Fibroblast of lung (primary cell): Measurements from ENCODE around the gene UBE2E3. TPM values are rescaled to one million over a fixed set of nuclear protein-coding genes. Genes with fewer than 3 reads are reported as not detected.
A peak's percentile ranks its signal among the peaks of the same experiment; 100 is the strongest.

Experiments
- DNase-seq, 2 donors: peaks; one replicate each; pipeline versions ENCODE4 v3.0.0 to v3.0.0-alpha.2; 2010; ENCODE audit warnings: low read depth in 2 of 2
- H2AFZ ChIP-seq: 2 replicates; pipeline ENCODE4 v1.5.1; 2012; ENCODE audit warnings: low read length, control low read depth, inconsistent platforms
- H3K27ac ChIP-seq: 2 replicates; pipeline ENCODE4 v1.5.1; 2011; ENCODE audit warnings: low read length, control low read depth; ENCODE audit not compliant: insufficient read depth
- H3K27me3 ChIP-seq: 2 replicates; pipeline ENCODE4 v1.5.1; 2011; ENCODE audit warnings: mild to moderate bottlenecking, low read length; ENCODE audit not compliant: control insufficient read depth, insufficient read depth
- H3K36me3 ChIP-seq: 2 replicates; pipeline ENCODE4 v1.5.1; 2011; ENCODE audit warnings: low read length; ENCODE audit not compliant: control insufficient read depth, insufficient read depth
- H3K4me1 ChIP-seq: 2 replicates; pipeline ENCODE4 v1.5.1; 2011; ENCODE audit warnings: low read length; ENCODE audit not compliant: control insufficient read depth, insufficient read depth; ENCODE audit errors: extremely low read depth
- H3K4me2 ChIP-seq: 2 replicates; pipeline ENCODE4 v1.5.1; 2011; ENCODE audit warnings: low read length, control low read depth; ENCODE audit not compliant: insufficient read depth; ENCODE audit errors: extremely low read depth
- H3K4me3 ChIP-seq, 4 experiments: fragments of 200-600 bp in 1 of 4; sonication (generic) in 1 of 4; replicated peaks in 1 of 4; 2 replicates each; pipeline ENCODE4 v1.5.1; 2011 to 2016; ENCODE audit warnings: low read length in 4 of 4, low read depth in 3 of 4, mild to moderate bottlenecking in 3 of 4, control low read depth in 2 of 4, inconsistent platforms in 1 of 4, mixed read lengths in 1 of 4; ENCODE audit not compliant: insufficient read depth in 1 of 4; ENCODE audit errors: control extremely low read depth in 1 of 4
- H3K79me2 ChIP-seq: 2 replicates; pipeline ENCODE4 v1.5.1; 2012; ENCODE audit warnings: mild to moderate bottlenecking, low read length, inconsistent platforms; ENCODE audit not compliant: control insufficient read depth, insufficient read depth
- H3K9ac ChIP-seq: 2 replicates; pipeline ENCODE4 v1.5.1; 2011; ENCODE audit warnings: mild to moderate bottlenecking, low read length, control low read depth; ENCODE audit not compliant: insufficient read depth
- H3K9me3 ChIP-seq: 2 replicates; pipeline ENCODE4 v1.5.1; 2012; ENCODE audit warnings: low read depth, low read length; ENCODE audit not compliant: control insufficient read depth, insufficient read depth
- H4K20me1 ChIP-seq: 2 replicates; pipeline ENCODE4 v1.5.1; 2011; ENCODE audit warnings: low read length; ENCODE audit not compliant: control insufficient read depth, insufficient read depth; ENCODE audit errors: extremely low read depth
- EZH2 ChIP-seq: IDR thresholded peaks from 2 replicates; pipeline ENCODE4 v1.5.1; 2012; ENCODE audit warnings: low read length, control low read depth, mild to moderate bottlenecking; ENCODE audit errors: missing control alignments
- polyA plus RNA-seq, 2 donors: library from polyadenylated mRNA; depleted of rRNA in 1 of 2; stranded (reverse) in 1 of 2; unstranded in 1 of 2; fragments of >200 nt; gene quantifications; 2 replicates each; pipeline ENCODE4 v1.2.1, GENCODE V29; 2011 to 2012; ENCODE audit warnings: missing spikeins in 1 of 2
- total RNA-seq: library from RNA; depleted of rRNA; stranded (reverse); fragments of >200 nt; gene quantifications from 2 replicates; pipeline ENCODE4 v1.2.1, GENCODE V29; 2014
- TF ChIP-seq, protein P1 (sequence below), 2 donors: IDR thresholded peaks in 1 of 2; conservative IDR thresholded peaks in 1 of 2; 1 replicate in 1 of 2; 2 replicates in 1 of 2; pipeline ENCODE4 v1.5.1; 2011 to 2012; ENCODE audit warnings: low read length in 2 of 2, control low read depth in 1 of 2, inconsistent platforms in 1 of 2, low read depth in 1 of 2, mild to moderate bottlenecking in 1 of 2

Gene UBE2E3
- total and polyA plus RNA-seq, 2 donors (not counting 1 experiment from before 2014, with no cell fraction given) = 57.5 to 138 TPM

DNA sequence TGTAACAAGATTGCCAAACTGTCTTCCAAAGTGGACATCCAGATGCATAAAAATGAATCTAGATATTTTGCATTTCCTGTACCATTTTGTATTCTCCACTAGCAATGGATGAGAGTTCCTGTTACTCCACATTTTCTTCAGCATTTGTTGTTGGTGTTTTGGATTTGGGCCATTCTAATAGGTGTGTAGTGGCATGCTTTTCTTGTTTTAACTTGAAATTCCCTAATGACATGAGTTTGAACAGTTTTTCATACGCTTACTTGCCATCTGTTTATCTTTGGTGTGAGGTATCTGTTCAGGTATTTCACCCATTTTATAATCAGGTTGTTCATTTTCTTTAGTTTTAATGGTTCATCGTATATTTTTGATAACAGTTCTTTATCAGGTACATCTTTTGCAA, 73.9 kb downstream of the UBE2E3 start:
- no peak for TF ChIP-seq EZH2
- TF ChIP-seq, protein P1, sequence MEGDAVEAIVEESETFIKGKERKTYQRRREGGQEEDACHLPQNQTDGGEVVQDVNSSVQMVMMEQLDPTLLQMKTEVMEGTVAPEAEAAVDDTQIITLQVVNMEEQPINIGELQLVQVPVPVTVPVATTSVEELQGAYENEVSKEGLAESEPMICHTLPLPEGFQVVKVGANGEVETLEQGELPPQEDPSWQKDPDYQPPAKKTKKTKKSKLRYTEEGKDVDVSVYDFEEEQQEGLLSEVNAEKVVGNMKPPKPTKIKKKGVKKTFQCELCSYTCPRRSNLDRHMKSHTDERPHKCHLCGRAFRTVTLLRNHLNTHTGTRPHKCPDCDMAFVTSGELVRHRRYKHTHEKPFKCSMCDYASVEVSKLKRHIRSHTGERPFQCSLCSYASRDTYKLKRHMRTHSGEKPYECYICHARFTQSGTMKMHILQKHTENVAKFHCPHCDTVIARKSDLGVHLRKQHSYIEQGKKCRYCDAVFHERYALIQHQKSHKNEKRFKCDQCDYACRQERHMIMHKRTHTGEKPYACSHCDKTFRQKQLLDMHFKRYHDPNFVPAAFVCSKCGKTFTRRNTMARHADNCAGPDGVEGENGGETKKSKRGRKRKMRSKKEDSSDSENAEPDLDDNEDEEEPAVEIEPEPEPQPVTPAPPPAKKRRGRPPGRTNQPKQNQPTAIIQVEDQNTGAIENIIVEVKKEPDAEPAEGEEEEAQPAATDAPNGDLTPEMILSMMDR (conservative IDR thresholded peaks at IDR 0.05 in 1 of 2, IDR thresholded peaks at IDR 0.05 in 1 of 2; ENCODE audit: low read depth in 1 of 2, low read length in 2 of 2) = no peak

DNA sequence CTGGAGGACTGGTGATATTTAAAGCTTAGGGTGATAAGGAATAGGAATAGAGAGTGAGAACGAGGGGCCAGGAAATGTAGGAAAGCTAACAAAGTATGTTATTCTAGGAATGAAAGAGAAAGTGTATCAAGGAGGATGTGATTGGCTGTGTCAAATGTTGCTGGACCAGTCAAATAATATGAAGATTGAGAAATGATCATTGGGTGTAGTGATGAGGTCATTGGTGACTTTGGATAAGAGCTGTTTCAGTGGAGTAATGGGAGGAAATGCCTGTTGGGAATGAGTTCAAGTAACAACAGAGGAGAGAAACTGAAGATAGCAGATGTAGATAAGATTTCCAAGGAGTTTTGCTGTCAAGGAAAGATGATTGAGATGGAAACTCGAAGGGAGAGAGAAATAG, 74.4 kb downstream of the UBE2E3 start:
- H2AFZ ChIP-seq = no peak overlapping the region
- peaks cover 68% of the 10 kb centered on the region for H3K79me2 ChIP-seq
- H3K9ac ChIP-seq = no peak overlapping the region
- H3K4me1 ChIP-seq = peaks cover 3% of the 10 kb centered on the region
- H3K4me3 ChIP-seq = no peak overlapping the region
- H3K27ac ChIP-seq = no peak overlapping the region
- no peak overlapping the region for H3K4me2 ChIP-seq
- peak in 1 of 2 donors; percentile 26 for DNase-seq
- H3K9me3 ChIP-seq = no peaks in the 10 kb centered on the region
- no peaks in the 10 kb centered on the region for H4K20me1 ChIP-seq
- H3K36me3 ChIP-seq = no peaks in the 10 kb centered on the region
- H3K27me3 ChIP-seq = no peaks in the 10 kb centered on the region
- TF ChIP-seq, protein P1 (conservative IDR thresholded peaks at IDR 0.05 in 1 of 2, IDR thresholded peaks at IDR 0.05 in 1 of 2; ENCODE audit: low read depth in 1 of 2, low read length in 2 of 2) = no peak
- no peak for TF ChIP-seq EZH2

More for the DNA sequence above, 73.9 kb downstream of the UBE2E3 start:
- Histone ChIP-seq H2AFZ (no peak overlapping the region), H3K36me3 (no peaks in the 10 kb centered on the region), H3K27ac (no peak overlapping the region), H4K20me1 (no peaks in the 10 kb centered on the region), H3K9me3 (no peaks in the 10 kb centered on the region), H3K9ac (no peak overlapping the region), H3K27me3 (no peaks in the 10 kb centered on the region), H3K79me2 (peaks cover 73% of the 10 kb centered on the region), H3K4me3 (no peak overlapping the region), H3K4me1 (peaks cover 3% of the 10 kb centered on the region), H3K4me2 (no peak overlapping the region)
- no peak for DNase-seq

DNA sequence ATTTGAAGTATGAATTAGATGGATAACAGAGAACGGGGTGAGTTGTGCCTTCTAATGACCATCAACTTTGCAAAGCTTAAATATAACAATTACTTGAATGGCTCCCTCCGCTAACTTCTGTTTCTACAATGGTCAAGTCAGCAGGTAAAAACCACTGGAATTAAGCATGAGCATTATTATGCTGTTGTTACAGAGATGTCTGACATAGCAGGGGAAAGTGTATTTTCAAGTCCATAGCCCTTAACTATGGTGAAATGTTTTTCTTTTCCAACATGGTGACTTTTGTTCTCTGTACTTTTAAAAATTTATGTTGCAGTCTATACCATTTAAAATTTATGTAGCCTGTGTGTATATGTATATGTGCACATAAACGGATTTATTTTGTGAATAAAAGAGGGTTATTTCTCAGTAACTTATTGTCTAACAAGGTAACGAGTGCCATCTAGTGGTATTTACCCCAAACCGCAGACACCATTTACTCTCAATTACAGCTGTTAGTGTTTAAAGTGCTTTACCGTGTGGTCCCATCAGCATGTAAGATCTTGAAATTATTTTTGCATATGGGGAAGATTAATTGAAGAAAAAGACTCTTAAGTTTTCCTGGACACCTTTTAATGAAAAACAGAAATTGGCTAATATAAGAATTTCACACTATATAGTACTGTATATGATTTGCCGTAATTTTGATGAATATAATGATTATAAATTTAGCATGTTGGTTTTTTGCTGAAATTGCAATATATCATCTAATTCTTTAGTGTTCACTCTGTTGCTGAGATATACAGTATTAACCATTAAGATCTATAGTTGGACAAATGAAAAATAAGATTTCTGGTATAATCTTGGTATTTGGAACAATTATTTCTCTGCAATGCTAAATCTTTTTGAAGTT, 78.2 kb downstream of the UBE2E3 start:
- Histone ChIP-seq H3K27ac (no peak overlapping the region), H3K9ac (no peak overlapping the region), H3K4me1 (peaks cover 3% of the 10 kb centered on the region), H3K27me3 (no peaks in the 10 kb centered on the region), H2AFZ (no peak overlapping the region), H3K79me2 (peaks cover 37% of the 10 kb centered on the region), H3K4me2 (no peak overlapping the region), H4K20me1 (no peaks in the 10 kb centered on the region), H3K36me3 (no peaks in the 10 kb centered on the region), H3K9me3 (no peaks in the 10 kb centered on the region), H3K4me3 (no peak overlapping the region)
- DNase-seq = peak in 1 of 2 donors; percentile 56
- TF ChIP-seq, protein P1 (conservative IDR thresholded peaks at IDR 0.05 in 1 of 2, IDR thresholded peaks at IDR 0.05 in 1 of 2; ENCODE audit: low read depth in 1 of 2, low read length in 2 of 2) = peak; percentile 40 to 55
- TF ChIP-seq EZH2 = no peak
